ENCODE measurements around the gene PCYOX1L. TPM values are rescaled to one million over a fixed set of nuclear protein-coding genes. Genes with fewer than 3 reads are reported as not detected.

PCYOX1L gene
- polyA plus RNA-seq, 2 of the 4 experiments (the other 2 are of a cell fraction), result 2.1 to 6.7 TPM

- no peak for TF ChIP-seq CHD2 (IDR thresholded peaks at IDR 0.05; ENCODE audit: low read length, partially characterized antibody)
- no peak for TF ChIP-seq EP300 (IDR thresholded peaks at IDR 0.05)
- peak; percentile 97 for TF ChIP-seq KDM1A (IDR thresholded peaks at IDR 0.05; ENCODE audit: low read depth)
- no peak for TF ChIP-seq CBX2 (IDR thresholded peaks at IDR 0.05; ENCODE audit: borderline replicate concordance, low read depth)
- TF ChIP-seq RNF2 (IDR thresholded peaks at IDR 0.05; ENCODE audit: borderline replicate concordance, low read depth), result no peak
- TF ChIP-seq HEYL (CRISPR knock-in tag; IDR thresholded peaks at IDR 0.05), result no peak
- TF ChIP-seq HOXB5 (CRISPR knock-in tag; IDR thresholded peaks at IDR 0.05), result no peak; the same call in 1 of the 2 replicates
- no peak for TF ChIP-seq RARB (CRISPR knock-in tag; IDR thresholded peaks at IDR 0.05)
- peak; percentile 53; the same call in 1 of the 2 replicates for TF ChIP-seq GATA3 (IDR thresholded peaks at IDR 0.05; ENCODE audit: borderline replicate concordance)
- TF ChIP-seq CTCF (IDR thresholded peaks at IDR 0.05), result peak; percentile 8; the same call in 1 of the 3 replicates
Measured at GRCh38 chr5:149345147-149345891, 12.5 kb upstream of the PCYOX1L start, which contains the start of gene GRPEL2 (continued).

GRCh38 chr5:149345892-149346222, 12.0 kb upstream of the PCYOX1L start:
- Histone ChIP-seq H3K4me3 (peak overlapping the region; percentile 94), H3K27ac (peak overlapping the region; percentile 89 to 93), H3K9me3 (no peaks in the 10 kb centered on the region), H3K4me2 (peak overlapping the region; percentile 83), H3K4me1 (peaks cover 23% of the 10 kb centered on the region)
- POLR2A ChIA-PET, result interaction anchor here (1.3 to 2.5 kb wide), 4 partner anchors 11 to 93 kb away, joined by 3 to 34 read pairs (median 4); partner anchors contain the start of gene PCYOX1L
- ATAC-seq, result peak; percentile 17 to 22
- peak in 1 of 2 experiments; percentile 23 for DNase-seq (ENCODE audit: low read depth in 1 of 2, low spot score in 1 of 2)
- CTCF ChIA-PET, result interaction anchor here (0.9 to 12.7 kb wide), 12 partner anchors 11 to 614 kb away, joined by 3 to 93 read pairs (median 4); partner anchors contain the start of genes CSNK1A1 and PCYOX1L
- FAIRE-seq, result no peak
- 2% methylated on average over 11 of the region's 11 CpGs for WGBS (ENCODE audit: missing lambda C conversion rate)
- TF ChIP-seq RARB (CRISPR knock-in tag; IDR thresholded peaks at IDR 0.05) (no peak), FOSL2 (IDR thresholded peaks at IDR 0.05) (no peak), FOSL2 (CRISPR knock-in tag; IDR thresholded peaks at IDR 0.05) (no peak), TP53 (CRISPR knock-in tag; IDR thresholded peaks at IDR 0.05) (no peak), RAD21 (conservative IDR thresholded peaks at IDR 0.05 in 1 of 2, IDR thresholded peaks at IDR 0.05 in 1 of 2) (no peak), CEBPB (IDR thresholded peaks at IDR 0.05) (peak in 1 of 2 experiments; percentile 3; a peak in 1 of 4 replicates), HOXB13 (CRISPR knock-in tag; IDR thresholded peaks at IDR 0.05; ENCODE audit: low read depth) (no peak), NR3C1 (IDR thresholded peaks at IDR 0.05) (no peak), JUNB (IDR thresholded peaks at IDR 0.05) (no peak), KDM1A (IDR thresholded peaks at IDR 0.05; ENCODE audit: low read depth) (0 out of 2 replicates have a peak, but pooled peaks have one; percentile 2), MAZ (IDR thresholded peaks at IDR 0.05; ENCODE audit: borderline replicate concordance, low read depth, low read length) (no peak), CHD4 (IDR thresholded peaks at IDR 0.05; ENCODE audit: borderline replicate concordance) (no peak)

- Histone ChIP-seq H3K27ac (no peak overlapping the region), H3K4me1 (peaks cover 16% of the 10 kb centered on the region; the same call in 2 of the 3 replicates), H3K9me3 (no peaks in the 10 kb centered on the region), H3K4me3 (no peak overlapping the region), H3K4me2 (no peak overlapping the region)
- no peak for TF ChIP-seq RARB (CRISPR knock-in tag; IDR thresholded peaks at IDR 0.05)
- no peak for TF ChIP-seq ATOH8 (CRISPR knock-in tag; IDR thresholded peaks at IDR 0.05; ENCODE audit: low read depth)
- no peak for TF ChIP-seq CEBPB (IDR thresholded peaks at IDR 0.05)
- no peak for TF ChIP-seq NR3C1 (IDR thresholded peaks at IDR 0.05)
- TF ChIP-seq FOXS1 (CRISPR knock-in tag; IDR thresholded peaks at IDR 0.05), result no peak
- TF ChIP-seq POLR2AphosphoS2 (conservative IDR thresholded peaks at IDR 0.05; ENCODE audit: low read length), result no peak
- no peak for TF ChIP-seq PHF8 (IDR thresholded peaks at IDR 0.05; ENCODE audit: borderline replicate concordance, low read depth)
- no peak for TF ChIP-seq CBX8 (IDR thresholded peaks at IDR 0.05)
- TF ChIP-seq TFCP2L1 (CRISPR knock-in tag; IDR thresholded peaks at IDR 0.05), result no peak
- no peak for TF ChIP-seq BCL3 (IDR thresholded peaks at IDR 0.05)
- no peak for TF ChIP-seq NPAS2 (CRISPR knock-in tag; IDR thresholded peaks at IDR 0.05; ENCODE audit: borderline replicate concordance)
- TF ChIP-seq RAD21 (conservative IDR thresholded peaks at IDR 0.05 in 1 of 2, IDR thresholded peaks at IDR 0.05 in 1 of 2), result no peak
- no peak for TF ChIP-seq GATA3 (IDR thresholded peaks at IDR 0.05; ENCODE audit: borderline replicate concordance)
- TF ChIP-seq RFX5 (IDR thresholded peaks at IDR 0.05), result no peak
- TF ChIP-seq PBX3 (IDR thresholded peaks at IDR 0.05), result no peak
- 79% methylated on average over 1 of the region's 1 CpG for WGBS (ENCODE audit: missing lambda C conversion rate)
- ChIA-PET POLR2A (no interaction called here), CTCF (interaction anchor here (1.2 to 15.1 kb wide), 5 partner anchors 11 to 37 kb away, joined by 3 to 158 read pairs (median 3); no protein-coding TSS in a partner anchor)
- FAIRE-seq (no peak), ATAC-seq (no peak), DNase-seq (ENCODE audit: low read depth in 1 of 2, low spot score in 1 of 2) (no peak)
Measured at GRCh38 chr5:149348518-149348917, 9.3 kb upstream of the PCYOX1L start.
